ENCODE results near the gene RNF213. TPM values are rescaled to one million over a fixed set of nuclear protein-coding genes. Genes with fewer than 3 reads are reported as not detected.
"Not testable (repeated sequence)": the region's sequence is repeated elsewhere in the genome, so short reads cannot be mapped to it uniquely, and the experiment has no call there.

RNF213 gene
- total RNA-seq, 1 experiment from 2014 or later, result 71.4 TPM

GRCh38 chr17:80396157-80397033, 135.7 kb downstream of the RNF213 start:
- H3F3A ChIP-seq (ENCODE audit: low read length, unreplicated experiment), result no peaks in the 10 kb centered on the region
- POLR2A ChIA-PET (ENCODE audit: unreplicated experiment), result no interaction called here
- CTCF ChIA-PET, result no interaction called here

GRCh38 chr17:80397034-80397387, 136.4 kb downstream of the RNF213 start:
- Histone ChIP-seq H3K4me1 (ENCODE audit: insufficient read depth, low read length) (no peaks in the 10 kb centered on the region), H3K4me3 (ENCODE audit: low read length) (no peak overlapping the region), H3K27me3 (ENCODE audit: low read length) (no peaks in the 10 kb centered on the region), H3K27ac (ENCODE audit: low read length) (no peak overlapping the region), H3K4me2 (ENCODE audit: low read length) (no peak overlapping the region), H2AFZ (ENCODE audit: low read length) (no peak overlapping the region), H3K9me2 (replicated peaks; ENCODE audit: low read length) (no peaks in the 10 kb centered on the region), H3K79me2 (ENCODE audit: low read length) (no peaks in the 10 kb centered on the region), H4K20me1 (ENCODE audit: low read length) (no peaks in the 10 kb centered on the region), H3K36me3 (ENCODE audit: low read depth, low read length) (peaks cover 7% of the 10 kb centered on the region), H3K9me3 (ENCODE audit: low read length) (no peaks in the 10 kb centered on the region), H3K9ac (ENCODE audit: low read length) (no peak overlapping the region), H3F3A (ENCODE audit: low read length, unreplicated experiment) (no peaks in the 10 kb centered on the region)
- no TSS peak for BruUV-seq (replicated peaks)
- POLR2A ChIA-PET (ENCODE audit: unreplicated experiment), result no interaction called here
- DNase-seq (no peak), ATAC-seq (no peak; the same call in 1 of the 2 replicates)
- intact Hi-C loops (cut with micrococcal nuclease), result no loop called here
- TF ChIP-seq EZH2phosphoT487 (IDR thresholded peaks at IDR 0.05; ENCODE audit: borderline replicate concordance, low read length) (no peak), CTCF (conservative IDR thresholded peaks at IDR 0.05; ENCODE audit: low read depth, low read length) (no peak), EZH2 (IDR thresholded peaks at IDR 0.05; ENCODE audit: low read length, unreplicated experiment) (no peak)
- CTCF ChIA-PET, result no interaction called here

More at GRCh38 chr17:80396157-80397033, 135.7 kb downstream of the RNF213 start:
- Histone ChIP-seq H3K27ac (ENCODE audit: low read length) (no peak overlapping the region), H3K9me2 (replicated peaks; ENCODE audit: low read length) (no peaks in the 10 kb centered on the region), H3K79me2 (ENCODE audit: low read length) (no peaks in the 10 kb centered on the region), H3K27me3 (ENCODE audit: low read length) (no peaks in the 10 kb centered on the region), H2AFZ (ENCODE audit: low read length) (no peak overlapping the region), H3K4me3 (ENCODE audit: low read length) (no peak overlapping the region), H3K36me3 (ENCODE audit: low read depth, low read length) (peaks cover 8% of the 10 kb centered on the region), H4K20me1 (ENCODE audit: low read length) (no peaks in the 10 kb centered on the region), H3K9me3 (ENCODE audit: low read length) (no peaks in the 10 kb centered on the region), H3K9ac (ENCODE audit: low read length) (no peak overlapping the region), H3K4me1 (ENCODE audit: insufficient read depth, low read length) (no peaks in the 10 kb centered on the region), H3K4me2 (ENCODE audit: low read length) (no peak overlapping the region)
- no peak for ATAC-seq
- intact Hi-C loops (cut with micrococcal nuclease), result no loop called here
- TF ChIP-seq CTCF (conservative IDR thresholded peaks at IDR 0.05; ENCODE audit: low read depth, low read length) (no peak), EZH2phosphoT487 (IDR thresholded peaks at IDR 0.05; ENCODE audit: borderline replicate concordance, low read length) (no peak), EZH2 (IDR thresholded peaks at IDR 0.05; ENCODE audit: low read length, unreplicated experiment) (no peak)
- no peak for DNase-seq
- BruUV-seq (replicated peaks), result no TSS peak

GRCh38 chr17:80397686-80398085, 137.0 kb downstream of the RNF213 start:
- BruUV-seq (replicated peaks), result no TSS peak
- Histone ChIP-seq H3K4me3 (ENCODE audit: low read length) (no peak overlapping the region), H3K4me1 (ENCODE audit: insufficient read depth, low read length) (no peaks in the 10 kb centered on the region), H3K27me3 (ENCODE audit: low read length) (no peaks in the 10 kb centered on the region), H3K9ac (ENCODE audit: low read length) (no peak overlapping the region), H2AFZ (ENCODE audit: low read length) (no peak overlapping the region), H3K9me3 (ENCODE audit: low read length) (no peaks in the 10 kb centered on the region), H3K79me2 (ENCODE audit: low read length) (no peaks in the 10 kb centered on the region), H4K20me1 (ENCODE audit: low read length) (no peaks in the 10 kb centered on the region), H3F3A (ENCODE audit: low read length, unreplicated experiment) (no peaks in the 10 kb centered on the region), H3K36me3 (ENCODE audit: low read depth, low read length) (peaks cover 4% of the 10 kb centered on the region), H3K9me2 (replicated peaks; ENCODE audit: low read length) (no peaks in the 10 kb centered on the region), H3K27ac (ENCODE audit: low read length) (no peak overlapping the region), H3K4me2 (ENCODE audit: low read length) (no peak overlapping the region)
- TF ChIP-seq EZH2phosphoT487 (IDR thresholded peaks at IDR 0.05; ENCODE audit: borderline replicate concordance, low read length), result no peak
- DNase-seq (no peak), ATAC-seq (no peak)
- intact Hi-C loops (cut with micrococcal nuclease), result no loop called here
- ChIA-PET CTCF (no interaction called here), POLR2A (ENCODE audit: unreplicated experiment) (no interaction called here)

- H3K79me2 ChIP-seq (ENCODE audit: low read length); CTCF ChIA-PET; intact Hi-C loops (cut with micrococcal nuclease); H3K9me3 ChIP-seq (ENCODE audit: low read length); H3K4me2 ChIP-seq (ENCODE audit: low read length); H3K27ac ChIP-seq (ENCODE audit: low read length); H3K36me3 ChIP-seq (ENCODE audit: low read depth, low read length); H3F3A ChIP-seq (ENCODE audit: low read length, unreplicated experiment); H3K4me3 ChIP-seq (ENCODE audit: low read length); H3K4me1 ChIP-seq (ENCODE audit: insufficient read depth, low read length); H4K20me1 ChIP-seq (ENCODE audit: low read length); H3K9me2 ChIP-seq (replicated peaks; ENCODE audit: low read length); H2AFZ ChIP-seq (ENCODE audit: low read length); BruUV-seq (replicated peaks); H3K9ac ChIP-seq (ENCODE audit: low read length); H3K27me3 ChIP-seq (ENCODE audit: low read length); POLR2A ChIA-PET (ENCODE audit: unreplicated experiment); DNase-seq; ATAC-seq: not testable (repeated sequence)
Observed at GRCh38 chr17:80401086-80401485, 140.4 kb downstream of the RNF213 start.

- H2AFZ ChIP-seq (ENCODE audit: low read length); H3K4me1 ChIP-seq (ENCODE audit: insufficient read depth, low read length); H3K27ac ChIP-seq (ENCODE audit: low read length); CTCF ChIA-PET; H3K4me3 ChIP-seq (ENCODE audit: low read length); DNase-seq; BruUV-seq (replicated peaks); H3K9me3 ChIP-seq (ENCODE audit: low read length); H3K9ac ChIP-seq (ENCODE audit: low read length); H3K27me3 ChIP-seq (ENCODE audit: low read length); H3K79me2 ChIP-seq (ENCODE audit: low read length); H4K20me1 ChIP-seq (ENCODE audit: low read length); ATAC-seq; H3K4me2 ChIP-seq (ENCODE audit: low read length); H3K36me3 ChIP-seq (ENCODE audit: low read depth, low read length); POLR2A ChIA-PET (ENCODE audit: unreplicated experiment); intact Hi-C loops (cut with micrococcal nuclease); H3K9me2 ChIP-seq (replicated peaks; ENCODE audit: low read length); H3F3A ChIP-seq (ENCODE audit: low read length, unreplicated experiment): not testable (repeated sequence)
Observed at GRCh38 chr17:80402102-80402501, 141.4 kb downstream of the RNF213 start.
